ENCODE measurements around the gene TRPC4AP. TPM values are rescaled to one million over a fixed set of nuclear protein-coding genes. Genes with fewer than 3 reads are reported as not detected.

Gene TRPC4AP
- total and polyA plus RNA-seq, 11 donors: 21.2 to 51.8 (median 38.6) TPM

DNA sequence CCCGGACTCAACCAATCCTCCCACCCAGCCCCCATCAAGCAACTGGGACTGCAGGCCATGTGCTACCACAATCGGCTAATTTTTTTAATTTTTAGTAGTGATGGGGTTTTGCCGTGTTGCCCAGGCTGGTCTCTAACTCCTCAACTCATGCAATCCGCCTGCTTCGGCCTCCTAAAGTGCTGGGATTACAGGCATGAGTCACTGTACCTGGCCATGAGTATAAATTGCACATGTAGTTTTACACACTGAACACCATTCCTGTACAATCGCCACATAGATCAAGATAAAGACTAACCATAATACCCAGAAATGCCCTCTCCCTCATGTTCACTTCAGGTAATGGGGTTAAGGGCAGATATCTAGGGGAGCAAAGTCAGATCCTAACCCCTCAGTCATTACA, 26.4 kb downstream of the TRPC4AP start:
- H3K4me1 ChIP-seq: peaks cover 0 to 38% (median 16%) of the 10 kb centered on the region in 12 donors
- H3K36me3 ChIP-seq: peaks cover 0 to 50% (median 36%) of the 10 kb centered on the region in 9 donors

DNA sequence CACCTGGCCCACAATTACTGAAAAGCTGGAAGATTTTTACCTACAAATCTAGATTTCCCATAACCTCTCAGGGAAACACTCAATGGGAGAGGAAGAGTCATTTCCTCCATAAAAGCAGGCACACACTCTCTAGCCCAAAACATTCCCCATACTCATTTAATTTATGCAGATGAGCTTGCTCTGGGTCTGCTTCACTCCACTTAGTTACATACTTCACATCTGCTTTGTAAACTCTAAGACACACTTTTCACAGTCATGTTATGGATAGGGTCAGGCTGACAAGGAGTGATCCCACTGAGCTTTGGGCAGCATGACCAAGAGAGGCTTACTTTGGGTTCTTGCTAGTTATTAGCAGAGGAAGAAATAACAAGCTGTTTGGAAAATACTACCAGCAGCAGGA, 27.4 kb downstream of the TRPC4AP start:
- peaks cover 0 to 49% (median 34%) of the 10 kb centered on the region in 9 donors for H3K36me3 ChIP-seq
- peaks cover 0 to 38% (median 16%) of the 10 kb centered on the region in 12 donors for H3K4me1 ChIP-seq
- H3K9me3 ChIP-seq: no peaks in the 10 kb centered on the region
- no peaks in the 10 kb centered on the region for H3K27me3 ChIP-seq
- TF ChIP-seq, protein P1, sequence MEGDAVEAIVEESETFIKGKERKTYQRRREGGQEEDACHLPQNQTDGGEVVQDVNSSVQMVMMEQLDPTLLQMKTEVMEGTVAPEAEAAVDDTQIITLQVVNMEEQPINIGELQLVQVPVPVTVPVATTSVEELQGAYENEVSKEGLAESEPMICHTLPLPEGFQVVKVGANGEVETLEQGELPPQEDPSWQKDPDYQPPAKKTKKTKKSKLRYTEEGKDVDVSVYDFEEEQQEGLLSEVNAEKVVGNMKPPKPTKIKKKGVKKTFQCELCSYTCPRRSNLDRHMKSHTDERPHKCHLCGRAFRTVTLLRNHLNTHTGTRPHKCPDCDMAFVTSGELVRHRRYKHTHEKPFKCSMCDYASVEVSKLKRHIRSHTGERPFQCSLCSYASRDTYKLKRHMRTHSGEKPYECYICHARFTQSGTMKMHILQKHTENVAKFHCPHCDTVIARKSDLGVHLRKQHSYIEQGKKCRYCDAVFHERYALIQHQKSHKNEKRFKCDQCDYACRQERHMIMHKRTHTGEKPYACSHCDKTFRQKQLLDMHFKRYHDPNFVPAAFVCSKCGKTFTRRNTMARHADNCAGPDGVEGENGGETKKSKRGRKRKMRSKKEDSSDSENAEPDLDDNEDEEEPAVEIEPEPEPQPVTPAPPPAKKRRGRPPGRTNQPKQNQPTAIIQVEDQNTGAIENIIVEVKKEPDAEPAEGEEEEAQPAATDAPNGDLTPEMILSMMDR (IDR thresholded peaks at IDR 0.05): no peak
- TF ChIP-seq POLR2A (IDR thresholded peaks at IDR 0.05): no peak
- no peak overlapping the region for H3K27ac ChIP-seq
- intact Hi-C loops (cut with DNase I): no loop called here
- H3K4me3 ChIP-seq: no peak overlapping the region
- DNase-seq: no peak
- ATAC-seq: no peak

More for the DNA sequence above, 26.4 kb downstream of the TRPC4AP start:
- ATAC-seq (no peak), DNase-seq (no peak)
- 91 to 93% (median 93%) methylated on average over 6 of the region's 6 CpGs for WGBS, 4 donors
- intact Hi-C loops (cut with DNase I): no loop called here
- no peaks in the 10 kb centered on the region for H3K27me3 ChIP-seq
- TF ChIP-seq POLR2A (IDR thresholded peaks at IDR 0.05): no peak
- TF ChIP-seq, protein P1 (IDR thresholded peaks at IDR 0.05): no peak
- no peak overlapping the region for H3K4me3 ChIP-seq
- no peaks in the 10 kb centered on the region for H3K9me3 ChIP-seq
- H3K27ac ChIP-seq: no peak overlapping the region

DNA sequence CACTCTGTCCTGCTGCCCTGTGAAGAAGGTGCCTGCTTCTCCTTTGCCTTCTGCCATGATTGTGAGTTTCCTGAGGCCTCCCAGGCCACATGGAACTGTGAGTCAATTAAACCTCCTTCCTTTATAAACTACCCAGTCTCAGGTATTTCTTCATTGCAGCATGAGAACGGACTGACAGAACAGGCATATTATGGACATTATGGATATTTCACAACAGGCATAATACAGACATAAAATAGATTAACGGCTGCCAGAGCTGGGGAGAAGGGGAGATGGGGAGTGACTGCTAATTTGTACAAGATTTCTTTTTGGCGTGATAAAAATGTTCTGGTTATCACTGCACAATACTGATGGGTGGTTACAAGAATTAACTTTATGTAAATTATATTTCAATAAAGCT, 29.4 kb downstream of the TRPC4AP start:
- WGBS, 4 donors: 91 to 93% (median 92%) methylated on average over 3 of the region's 3 CpGs
- H3K4me1 ChIP-seq: peaks cover 0 to 38% (median 14%) of the 10 kb centered on the region in 12 donors
- H3K9me3 ChIP-seq: no peaks in the 10 kb centered on the region
- TF ChIP-seq POLR2A (IDR thresholded peaks at IDR 0.05): no peak
- intact Hi-C loops (cut with DNase I): no loop called here
- peaks cover 0 to 36% (median 24%) of the 10 kb centered on the region in 9 donors for H3K36me3 ChIP-seq
- ATAC-seq (no peak), DNase-seq (no peak)
- no peaks in the 10 kb centered on the region for H3K27me3 ChIP-seq
- no peak overlapping the region for H3K4me3 ChIP-seq
- no peak overlapping the region for H3K27ac ChIP-seq

DNA sequence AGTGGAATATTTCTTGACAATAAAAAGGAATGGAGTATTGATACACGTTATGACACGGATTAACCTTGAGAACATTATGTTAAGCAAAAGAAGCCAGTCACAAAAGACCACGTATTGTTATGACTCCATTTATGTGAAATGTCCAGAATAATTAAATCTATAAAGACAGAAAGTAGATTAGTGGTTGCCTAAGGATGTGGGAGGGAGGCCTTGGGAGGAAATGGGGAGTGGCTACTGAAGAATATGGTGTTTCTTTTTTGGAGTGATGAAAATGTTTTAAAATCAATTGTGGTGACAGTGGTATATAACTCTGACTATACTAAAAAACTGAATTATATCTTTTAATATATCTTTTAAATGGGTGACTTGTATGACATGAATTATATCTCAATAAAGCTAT, 30.1 kb downstream of the TRPC4AP start:
- no peaks in the 10 kb centered on the region for H3K27me3 ChIP-seq
- peaks cover 0 to 32% (median 17%) of the 10 kb centered on the region in 9 donors for H3K36me3 ChIP-seq
- no peak for ATAC-seq
- no peaks in the 10 kb centered on the region for H3K9me3 ChIP-seq
- intact Hi-C loops (cut with DNase I): no loop called here
- H3K27ac ChIP-seq: no peak overlapping the region
- WGBS, 4 donors: 91 to 96% (median 94%) methylated on average over 3 of the region's 3 CpGs
- no peak overlapping the region for H3K4me3 ChIP-seq
- TF ChIP-seq POLR2A (IDR thresholded peaks at IDR 0.05): no peak
- TF ChIP-seq, protein P1 (IDR thresholded peaks at IDR 0.05): no peak
- DNase-seq: no peak
- H3K4me1 ChIP-seq: peaks cover 0 to 35% (median 14%) of the 10 kb centered on the region in 12 donors

DNA sequence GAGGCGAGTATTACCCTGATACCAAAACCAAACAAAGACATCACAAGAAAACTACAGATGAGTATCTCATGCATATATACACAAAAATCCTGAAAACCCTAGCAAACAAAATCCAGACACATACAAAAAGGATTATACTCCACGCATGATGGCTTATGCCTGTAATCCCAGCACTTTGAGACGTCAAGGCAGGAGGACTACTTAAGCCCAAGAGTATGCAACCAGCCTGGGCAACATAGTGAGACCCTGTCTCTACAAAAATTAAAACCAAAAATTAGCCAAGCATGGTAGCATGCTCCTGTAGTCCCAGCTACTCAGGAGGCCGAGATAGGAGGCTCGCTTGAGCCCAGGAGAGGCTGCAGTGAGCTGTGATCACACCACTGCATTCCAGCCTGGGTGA, 32.4 kb downstream of the TRPC4AP start:
- peaks cover 0 to 37% (median 20%) of the 10 kb centered on the region in 9 donors for H3K36me3 ChIP-seq
- intact Hi-C loops (cut with DNase I): no loop called here
- no peak overlapping the region for H3K4me3 ChIP-seq
- H3K9me3 ChIP-seq: no peaks in the 10 kb centered on the region
- no peak overlapping the region for H3K27ac ChIP-seq
- H3K27me3 ChIP-seq: no peaks in the 10 kb centered on the region
- 97 to 100% (median 98%) methylated on average over 5 of the region's 5 CpGs for WGBS, 4 donors
- ATAC-seq: no peak
- H3K4me1 ChIP-seq: peaks cover 0 to 38% (median 14%) of the 10 kb centered on the region in 12 donors
- no peak for DNase-seq
- no peak for TF ChIP-seq POLR2A (IDR thresholded peaks at IDR 0.05)
- TF ChIP-seq, protein P1 (IDR thresholded peaks at IDR 0.05): no peak
